Liver (tissue), 9 donors: ENCODE measurements around the gene PCP2. TPM values are rescaled to one million over a fixed set of nuclear protein-coding genes. Genes with fewer than 3 reads are reported as not detected.
A peak's percentile ranks its signal among the peaks of the same experiment; 100 is the strongest.

Experiments
- DNase-seq: peaks from one replicate; pipeline ENCODE4 v3.0.0-alpha.2; 2017; ENCODE audit warnings: low spot score
- H3K27ac ChIP-seq, 2 donors: one replicate each; pipeline ENCODE4 v1.7.0; 2013; ENCODE audit warnings: inconsistent platforms in 2 of 2, low read length in 2 of 2, control low read depth in 1 of 2, low read depth in 1 of 2, mild to moderate bottlenecking in 1 of 2
- H3K27me3 ChIP-seq, 4 donors: one replicate each; pipeline versions ENCODE4 v1.6.1 to v1.7.0; 2013; ENCODE audit warnings: low read length in 3 of 4, inconsistent platforms in 1 of 4, mild to moderate bottlenecking in 1 of 4, moderate library complexity in 1 of 4; ENCODE audit not compliant: control insufficient read depth in 4 of 4, insufficient read depth in 4 of 4
- H3K36me3 ChIP-seq, 4 donors: one replicate each; pipeline versions ENCODE4 v1.6.1 to v1.7.0; 2013; ENCODE audit warnings: low read length in 3 of 4, mild to moderate bottlenecking in 3 of 4, low read depth in 1 of 4, moderate library complexity in 1 of 4; ENCODE audit not compliant: control insufficient read depth in 4 of 4, insufficient read depth in 3 of 4
- H3K4me1 ChIP-seq, 4 donors: one replicate each; pipeline versions ENCODE4 v1.6.1 to v1.7.0; 2013; ENCODE audit warnings: low read length in 3 of 4, mild to moderate bottlenecking in 3 of 4, moderate library complexity in 1 of 4; ENCODE audit not compliant: control insufficient read depth in 4 of 4, insufficient read depth in 4 of 4
- H3K4me3 ChIP-seq, 3 donors: one replicate each; pipeline versions ENCODE4 v1.6.1 to v1.7.0; 2013; ENCODE audit warnings: low read length in 3 of 3, control low read depth in 1 of 3, low read depth in 1 of 3, mild to moderate bottlenecking in 1 of 3
- H3K9ac ChIP-seq, 2 donors: one replicate each; pipeline ENCODE4 v1.7.0; 2013; ENCODE audit warnings: low read length in 2 of 2, mild to moderate bottlenecking in 2 of 2, moderate library complexity in 2 of 2, control low read depth in 1 of 2, low read depth in 1 of 2
- H3K9me3 ChIP-seq, 4 donors: one replicate each; pipeline versions ENCODE4 v1.6.1 to v1.7.0; 2013; ENCODE audit warnings: low read length in 3 of 4; ENCODE audit not compliant: control insufficient read depth in 4 of 4
- EGR1 ChIP-seq, 2 donors: IDR thresholded peaks; 2 replicates each; pipeline ENCODE4 v1.6.1; 2016 to 2018; ENCODE audit warnings: antibody characterized with exemption in 2 of 2, low read depth in 2 of 2
- FOXA1 ChIP-seq: IDR thresholded peaks from 2 replicates; pipeline ENCODE4 v1.6.1; 2016; ENCODE audit warnings: antibody characterized with exemption
- HNF4G ChIP-seq: IDR thresholded peaks from 2 replicates; pipeline ENCODE4 v1.6.1; 2016; ENCODE audit warnings: antibody characterized with exemption
- RAD21 ChIP-seq, 2 donors: IDR thresholded peaks; 2 replicates each; pipeline ENCODE4 v1.6.1; 2016; ENCODE audit warnings: antibody characterized with exemption in 2 of 2, mild to moderate bottlenecking in 2 of 2
- RXRA ChIP-seq, 2 donors: IDR thresholded peaks; 2 replicates each; pipeline ENCODE4 v1.6.1; 2017 to 2018; ENCODE audit warnings: antibody characterized with exemption in 2 of 2, mild to moderate bottlenecking in 1 of 2
- WGBS: extraction: QIAGEN DNeasy Blood & Tissue Kit; methylation state at CpG from one replicate; pipeline ENCODE4 v1.1.7; 2013; 5-methylcytosine and 5-hydroxymethylcytosine counted together
- polyA plus RNA-seq, 2 donors: library from polyadenylated mRNA; stranded (reverse) in 1 of 2; unstranded in 1 of 2; fragments of 200-250 nt in 1 of 2; fragments of >200 nt in 1 of 2; fragmentation: Nextera tagmentation in 1 of 2; extraction: Ambion mirVana in 1 of 2; gene quantifications; one replicate each; pipeline versions ENCODE4 v1.2.1 to v1.2.3, GENCODE V29; 2013 to 2015
- total RNA-seq, 2 donors: library from RNA; depleted of rRNA; stranded (reverse); fragments of >200 nt; gene quantifications; one replicate each; pipeline ENCODE4 v1.2.3, GENCODE V29; 2014
- TF ChIP-seq, protein P1 (sequence below): fragments of 150-350 bp; IDR thresholded peaks from 2 replicates; pipeline ENCODE4 v1.5.1; 2017; ENCODE audit warnings: improper control_type of control experiment, low read depth, low read length; ENCODE audit not compliant: missing input control
- TF ChIP-seq, protein P2 (sequence below): IDR thresholded peaks from 2 replicates; pipeline ENCODE4 v1.6.1; 2016; ENCODE audit warnings: antibody characterized with exemption, mild to moderate bottlenecking
- TF ChIP-seq, protein P3 (sequence below): IDR thresholded peaks from 2 replicates; pipeline ENCODE4 v1.6.1; 2016; ENCODE audit warnings: antibody characterized with exemption
- TF ChIP-seq, protein P4 (sequence below): IDR thresholded peaks from 2 replicates; pipeline ENCODE4 v1.6.1; 2016; ENCODE audit warnings: antibody characterized with exemption
- TF ChIP-seq, protein P5 (sequence below): IDR thresholded peaks from 2 replicates; pipeline ENCODE4 v1.6.1; 2016; ENCODE audit warnings: antibody characterized with exemption
- donor health status: healthy.
- donor health status: healthy.
- donor health status: healthy.
- donor health status: healthy.
- donor health status: healthy.

The PCP2 gene
- total and polyA plus RNA-seq, 4 donors, result 0.08 to 0.25 TPM; not detected in 2

DNA sequence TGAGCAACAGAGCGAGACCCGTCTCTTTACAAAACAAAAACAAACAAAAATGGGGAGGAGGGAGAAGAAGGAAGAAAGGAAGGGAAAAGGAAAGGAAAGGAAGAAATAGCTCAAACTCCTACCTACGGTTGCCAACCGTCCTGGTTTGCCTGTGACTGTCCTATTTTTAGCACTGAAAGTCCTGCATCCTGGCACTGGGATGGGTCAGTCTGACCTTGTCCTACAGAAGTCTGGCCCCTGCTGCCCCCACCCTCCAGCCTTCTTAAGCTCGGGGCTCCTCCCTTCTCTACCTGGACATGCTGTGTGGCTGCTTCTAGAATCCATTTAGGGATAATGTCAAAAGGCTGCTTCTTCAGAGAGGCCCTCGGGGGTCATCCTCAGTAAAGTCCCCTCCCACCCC is 2.2 kb upstream of the PCP2 start:
- 62% methylated on average over 6 of the region's 6 CpGs for WGBS
- Histone ChIP-seq H3K4me1 (peaks cover 3 to 29% (median 19%) of the 10 kb centered on the region in 4 donors), H3K9ac (peak overlapping the region in 1 of 2 donors; percentile 25)

DNA sequence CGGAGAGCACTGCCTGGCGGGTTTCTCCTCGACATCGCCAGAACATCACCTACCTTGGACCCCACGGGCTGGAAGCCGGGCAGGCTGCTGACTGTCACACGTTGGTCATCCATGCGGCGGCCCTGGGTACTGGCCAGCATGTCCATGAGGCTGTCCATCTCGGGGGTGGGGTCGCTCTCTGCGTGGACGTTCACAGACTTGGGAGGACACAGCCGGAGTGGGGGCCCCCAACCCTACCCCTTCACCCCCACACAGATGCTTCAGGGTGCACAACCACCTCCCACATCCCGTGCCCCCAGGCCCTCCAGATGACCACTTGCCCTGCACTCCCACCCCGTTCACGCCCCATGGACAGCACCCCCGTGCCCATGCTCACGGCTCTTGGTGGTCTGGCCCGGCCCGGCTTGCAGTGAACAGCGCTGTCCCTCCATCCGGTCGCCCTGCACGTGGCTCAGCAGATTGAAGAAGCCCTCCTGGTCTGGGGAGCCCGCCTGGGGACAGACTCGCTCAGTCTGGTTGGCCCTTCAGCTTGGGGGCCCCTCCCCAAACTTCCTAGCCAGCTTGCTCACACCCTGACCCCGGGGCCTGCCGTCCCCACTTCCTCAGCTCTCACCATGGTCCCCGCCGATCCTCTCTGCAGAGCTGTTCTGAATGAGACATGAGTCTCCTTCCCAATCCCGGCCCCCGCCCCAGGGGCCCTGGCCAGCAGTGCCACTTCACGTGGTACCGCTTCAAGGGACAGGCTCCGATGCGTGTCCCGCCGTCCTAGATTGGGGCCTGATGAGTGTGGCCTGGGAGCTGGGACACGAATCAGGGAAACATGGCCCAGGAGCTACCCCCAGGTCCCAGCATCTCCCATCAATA is 947 bp downstream of the PCP2 start:
- H3K9me3 ChIP-seq, result no peaks in the 10 kb centered on the region
- TF ChIP-seq RXRA (IDR thresholded peaks at IDR 0.05), result no peak
- TF ChIP-seq, protein P1, sequence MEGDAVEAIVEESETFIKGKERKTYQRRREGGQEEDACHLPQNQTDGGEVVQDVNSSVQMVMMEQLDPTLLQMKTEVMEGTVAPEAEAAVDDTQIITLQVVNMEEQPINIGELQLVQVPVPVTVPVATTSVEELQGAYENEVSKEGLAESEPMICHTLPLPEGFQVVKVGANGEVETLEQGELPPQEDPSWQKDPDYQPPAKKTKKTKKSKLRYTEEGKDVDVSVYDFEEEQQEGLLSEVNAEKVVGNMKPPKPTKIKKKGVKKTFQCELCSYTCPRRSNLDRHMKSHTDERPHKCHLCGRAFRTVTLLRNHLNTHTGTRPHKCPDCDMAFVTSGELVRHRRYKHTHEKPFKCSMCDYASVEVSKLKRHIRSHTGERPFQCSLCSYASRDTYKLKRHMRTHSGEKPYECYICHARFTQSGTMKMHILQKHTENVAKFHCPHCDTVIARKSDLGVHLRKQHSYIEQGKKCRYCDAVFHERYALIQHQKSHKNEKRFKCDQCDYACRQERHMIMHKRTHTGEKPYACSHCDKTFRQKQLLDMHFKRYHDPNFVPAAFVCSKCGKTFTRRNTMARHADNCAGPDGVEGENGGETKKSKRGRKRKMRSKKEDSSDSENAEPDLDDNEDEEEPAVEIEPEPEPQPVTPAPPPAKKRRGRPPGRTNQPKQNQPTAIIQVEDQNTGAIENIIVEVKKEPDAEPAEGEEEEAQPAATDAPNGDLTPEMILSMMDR, result no peak
- WGBS, result 94% methylated on average over 40 of the region's 40 CpGs
- H3K4me1 ChIP-seq, result peaks cover 15 to 48% (median 37%) of the 10 kb centered on the region in 4 donors
- no peak overlapping the region for H3K4me3 ChIP-seq
- no peak overlapping the region for H3K9ac ChIP-seq
- H3K27ac ChIP-seq, result no peak overlapping the region
- no peak for DNase-seq
- no peaks in the 10 kb centered on the region for H3K27me3 ChIP-seq
- H3K36me3 ChIP-seq, result peaks cover 0 to 6% (median 0%) of the 10 kb centered on the region in 4 donors

More for the DNA sequence above, 2.2 kb upstream of the PCP2 start:
- TF ChIP-seq HNF4G, result no peak
- TF ChIP-seq, protein P2, sequence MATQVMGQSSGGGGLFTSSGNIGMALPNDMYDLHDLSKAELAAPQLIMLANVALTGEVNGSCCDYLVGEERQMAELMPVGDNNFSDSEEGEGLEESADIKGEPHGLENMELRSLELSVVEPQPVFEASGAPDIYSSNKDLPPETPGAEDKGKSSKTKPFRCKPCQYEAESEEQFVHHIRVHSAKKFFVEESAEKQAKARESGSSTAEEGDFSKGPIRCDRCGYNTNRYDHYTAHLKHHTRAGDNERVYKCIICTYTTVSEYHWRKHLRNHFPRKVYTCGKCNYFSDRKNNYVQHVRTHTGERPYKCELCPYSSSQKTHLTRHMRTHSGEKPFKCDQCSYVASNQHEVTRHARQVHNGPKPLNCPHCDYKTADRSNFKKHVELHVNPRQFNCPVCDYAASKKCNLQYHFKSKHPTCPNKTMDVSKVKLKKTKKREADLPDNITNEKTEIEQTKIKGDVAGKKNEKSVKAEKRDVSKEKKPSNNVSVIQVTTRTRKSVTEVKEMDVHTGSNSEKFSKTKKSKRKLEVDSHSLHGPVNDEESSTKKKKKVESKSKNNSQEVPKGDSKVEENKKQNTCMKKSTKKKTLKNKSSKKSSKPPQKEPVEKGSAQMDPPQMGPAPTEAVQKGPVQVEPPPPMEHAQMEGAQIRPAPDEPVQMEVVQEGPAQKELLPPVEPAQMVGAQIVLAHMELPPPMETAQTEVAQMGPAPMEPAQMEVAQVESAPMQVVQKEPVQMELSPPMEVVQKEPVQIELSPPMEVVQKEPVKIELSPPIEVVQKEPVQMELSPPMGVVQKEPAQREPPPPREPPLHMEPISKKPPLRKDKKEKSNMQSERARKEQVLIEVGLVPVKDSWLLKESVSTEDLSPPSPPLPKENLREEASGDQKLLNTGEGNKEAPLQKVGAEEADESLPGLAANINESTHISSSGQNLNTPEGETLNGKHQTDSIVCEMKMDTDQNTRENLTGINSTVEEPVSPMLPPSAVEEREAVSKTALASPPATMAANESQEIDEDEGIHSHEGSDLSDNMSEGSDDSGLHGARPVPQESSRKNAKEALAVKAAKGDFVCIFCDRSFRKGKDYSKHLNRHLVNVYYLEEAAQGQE, result no peak
- no peak overlapping the region for H3K27ac ChIP-seq
- H3K36me3 ChIP-seq, result peaks cover 0 to 6% (median 0%) of the 10 kb centered on the region in 4 donors
- no peak overlapping the region for H3K4me3 ChIP-seq
- no peaks in the 10 kb centered on the region for H3K9me3 ChIP-seq
- no peak for DNase-seq
- no peaks in the 10 kb centered on the region for H3K27me3 ChIP-seq

DNA sequence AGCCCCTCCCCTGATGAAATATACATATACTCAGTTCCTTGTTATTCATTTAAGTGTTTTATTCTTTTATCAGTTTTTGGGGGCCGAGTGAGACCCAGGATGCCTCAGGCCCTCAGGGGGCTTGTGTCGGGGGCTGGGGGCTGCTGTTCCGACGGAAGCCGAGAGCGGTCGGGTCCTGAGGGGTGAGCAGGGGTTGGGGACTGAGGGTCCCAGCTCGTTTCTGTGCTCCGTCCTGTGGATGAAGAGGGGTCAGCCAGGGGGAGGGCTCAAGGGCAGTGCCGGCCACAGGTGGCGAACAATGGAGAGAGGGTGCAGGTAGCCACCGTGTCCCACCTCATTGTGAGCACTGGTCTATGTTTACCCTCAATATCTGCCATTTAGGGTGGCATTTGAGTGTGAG is 1.9 kb downstream of the PCP2 start:
- Histone ChIP-seq H3K27ac (no peak overlapping the region), H3K36me3 (peaks cover 0 to 11% (median 3%) of the 10 kb centered on the region in 4 donors), H3K27me3 (no peaks in the 10 kb centered on the region), H3K9me3 (no peaks in the 10 kb centered on the region), H3K4me1 (peaks cover 14 to 50% (median 33%) of the 10 kb centered on the region in 4 donors), H3K9ac (no peak overlapping the region), H3K4me3 (no peak overlapping the region)
- WGBS, result 94% methylated on average over 12 of the region's 12 CpGs
- DNase-seq, result no peak
- TF ChIP-seq, protein P3, sequence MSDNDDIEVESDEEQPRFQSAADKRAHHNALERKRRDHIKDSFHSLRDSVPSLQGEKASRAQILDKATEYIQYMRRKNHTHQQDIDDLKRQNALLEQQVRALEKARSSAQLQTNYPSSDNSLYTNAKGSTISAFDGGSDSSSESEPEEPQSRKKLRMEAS, result no peak
- TF ChIP-seq RXRA (IDR thresholded peaks at IDR 0.05) (no peak), FOXA1 (no peak), EGR1 (IDR thresholded peaks at IDR 0.05; ENCODE audit: low read depth in 2 of 2) (no peak), RAD21 (IDR thresholded peaks at IDR 0.05) (no peak)
- TF ChIP-seq, protein P4, sequence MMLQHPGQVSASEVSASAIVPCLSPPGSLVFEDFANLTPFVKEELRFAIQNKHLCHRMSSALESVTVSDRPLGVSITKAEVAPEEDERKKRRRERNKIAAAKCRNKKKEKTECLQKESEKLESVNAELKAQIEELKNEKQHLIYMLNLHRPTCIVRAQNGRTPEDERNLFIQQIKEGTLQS, result no peak
- TF ChIP-seq, protein P5, sequence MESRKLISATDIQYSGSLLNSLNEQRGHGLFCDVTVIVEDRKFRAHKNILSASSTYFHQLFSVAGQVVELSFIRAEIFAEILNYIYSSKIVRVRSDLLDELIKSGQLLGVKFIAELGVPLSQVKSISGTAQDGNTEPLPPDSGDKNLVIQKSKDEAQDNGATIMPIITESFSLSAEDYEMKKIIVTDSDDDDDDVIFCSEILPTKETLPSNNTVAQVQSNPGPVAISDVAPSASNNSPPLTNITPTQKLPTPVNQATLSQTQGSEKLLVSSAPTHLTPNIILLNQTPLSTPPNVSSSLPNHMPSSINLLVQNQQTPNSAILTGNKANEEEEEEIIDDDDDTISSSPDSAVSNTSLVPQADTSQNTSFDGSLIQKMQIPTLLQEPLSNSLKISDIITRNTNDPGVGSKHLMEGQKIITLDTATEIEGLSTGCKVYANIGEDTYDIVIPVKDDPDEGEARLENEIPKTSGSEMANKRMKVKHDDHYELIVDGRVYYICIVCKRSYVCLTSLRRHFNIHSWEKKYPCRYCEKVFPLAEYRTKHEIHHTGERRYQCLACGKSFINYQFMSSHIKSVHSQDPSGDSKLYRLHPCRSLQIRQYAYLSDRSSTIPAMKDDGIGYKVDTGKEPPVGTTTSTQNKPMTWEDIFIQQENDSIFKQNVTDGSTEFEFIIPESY, result no peak
